Progenitor cell of endocrine pancreas (in vitro differentiated cells): ENCODE results near the gene SORCS2. TPM values are rescaled to one million over a fixed set of nuclear protein-coding genes. Genes with fewer than 3 reads are reported as not detected.

Source experiments
- DNase-seq: peaks from one replicate; pipeline ENCODE4 v3.0.0; 2021; ENCODE audit warnings: low spot score; ENCODE audit not compliant: unreplicated experiment
- H3K27ac Mint-ChIP-seq: 2 replicates; pipeline ENCODE4 v1.8.0; 2021; ENCODE audit warnings: mild to moderate bottlenecking, moderate library complexity, mixed read lengths
- H3K27me3 Mint-ChIP-seq: 2 replicates; pipeline ENCODE4 v1.8.0; 2021; ENCODE audit warnings: mixed read lengths
- H3K36me3 Mint-ChIP-seq: 2 replicates; pipeline ENCODE4 v1.8.0; 2022; ENCODE audit warnings: mixed read lengths; ENCODE audit not compliant: insufficient read depth
- H3K4me1 Mint-ChIP-seq: 2 replicates; pipeline ENCODE4 v1.8.0; 2021; ENCODE audit warnings: low read depth, mixed read lengths
- H3K4me3 Mint-ChIP-seq: 2 replicates; pipeline ENCODE4 v1.8.0; 2021; ENCODE audit warnings: low read depth, mild to moderate bottlenecking, moderate library complexity, mixed read lengths
- H3K9me3 Mint-ChIP-seq: 2 replicates; pipeline ENCODE4 v1.8.0; 2021; ENCODE audit warnings: low read depth, mixed read lengths
- total RNA-seq: library from RNA; stranded (reverse); gene quantifications from 2 replicates; pipeline ENCODE4 v1.2.1, GENCODE V29; 2021
- TF ChIP-seq, protein P1 (sequence below): fragments of 200-600 bp; sonication (generic); IDR thresholded peaks from one replicate; pipeline ENCODE4 v1.5.0; 2021; ENCODE audit warnings: antibody characterized with exemption, mild to moderate bottlenecking; ENCODE audit not compliant: unreplicated experiment

SORCS2 gene
- total RNA-seq, 1 donor from 2014 or later: 2.2 TPM

- TF ChIP-seq, protein P1, sequence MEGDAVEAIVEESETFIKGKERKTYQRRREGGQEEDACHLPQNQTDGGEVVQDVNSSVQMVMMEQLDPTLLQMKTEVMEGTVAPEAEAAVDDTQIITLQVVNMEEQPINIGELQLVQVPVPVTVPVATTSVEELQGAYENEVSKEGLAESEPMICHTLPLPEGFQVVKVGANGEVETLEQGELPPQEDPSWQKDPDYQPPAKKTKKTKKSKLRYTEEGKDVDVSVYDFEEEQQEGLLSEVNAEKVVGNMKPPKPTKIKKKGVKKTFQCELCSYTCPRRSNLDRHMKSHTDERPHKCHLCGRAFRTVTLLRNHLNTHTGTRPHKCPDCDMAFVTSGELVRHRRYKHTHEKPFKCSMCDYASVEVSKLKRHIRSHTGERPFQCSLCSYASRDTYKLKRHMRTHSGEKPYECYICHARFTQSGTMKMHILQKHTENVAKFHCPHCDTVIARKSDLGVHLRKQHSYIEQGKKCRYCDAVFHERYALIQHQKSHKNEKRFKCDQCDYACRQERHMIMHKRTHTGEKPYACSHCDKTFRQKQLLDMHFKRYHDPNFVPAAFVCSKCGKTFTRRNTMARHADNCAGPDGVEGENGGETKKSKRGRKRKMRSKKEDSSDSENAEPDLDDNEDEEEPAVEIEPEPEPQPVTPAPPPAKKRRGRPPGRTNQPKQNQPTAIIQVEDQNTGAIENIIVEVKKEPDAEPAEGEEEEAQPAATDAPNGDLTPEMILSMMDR: no peak
- Mint-ChIP-seq H3K9me3 (no peaks in the 10 kb centered on the region), H3K4me3 (no peak overlapping the region), H3K27me3 (peaks cover 16% of the 10 kb centered on the region), H3K36me3 (no peaks in the 10 kb centered on the region), H3K27ac (no peak overlapping the region), H3K4me1 (peaks cover 9% of the 10 kb centered on the region)
- no peak for DNase-seq
Measured at GRCh38 chr4:7542781-7543180, 350.4 kb downstream of the SORCS2 start.

DNA sequence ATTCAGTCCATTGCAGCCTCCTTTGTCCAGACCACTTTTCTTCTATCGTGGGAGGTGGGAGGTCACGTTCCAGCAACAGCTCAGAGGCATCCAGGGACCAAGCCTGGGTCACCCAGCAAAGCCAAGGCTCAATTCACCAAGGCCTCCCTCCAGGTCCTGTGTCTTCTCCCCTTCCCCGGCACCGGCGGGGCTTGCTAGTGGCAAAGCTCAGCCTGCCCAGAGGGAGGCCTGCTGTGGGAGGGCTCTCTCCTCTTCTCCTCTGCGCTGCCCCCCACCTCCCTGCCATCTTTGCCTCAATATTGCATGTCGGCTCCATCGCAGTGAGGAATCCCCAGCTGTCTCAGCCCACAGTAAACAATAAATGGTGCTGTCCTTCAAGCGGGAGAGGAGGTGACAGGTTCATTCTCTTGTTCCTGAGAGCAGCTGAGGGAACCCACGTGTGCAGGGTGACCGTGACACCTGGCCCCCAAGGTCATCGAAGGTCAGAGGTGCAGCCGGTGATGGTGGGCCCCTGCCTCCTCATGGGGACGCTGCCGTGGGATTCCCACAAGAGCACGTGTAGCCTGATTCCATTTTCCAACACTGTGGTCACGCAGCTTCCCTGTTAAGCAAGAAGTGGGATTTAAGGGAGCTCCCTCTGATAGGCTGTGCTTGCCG lies 353.9 kb downstream of the SORCS2 start:
- Mint-ChIP-seq H3K27ac (no peak overlapping the region), H3K36me3 (no peaks in the 10 kb centered on the region), H3K27me3 (peaks cover 24% of the 10 kb centered on the region), H3K4me1 (peaks cover 6% of the 10 kb centered on the region), H3K4me3 (no peak overlapping the region), H3K9me3 (no peaks in the 10 kb centered on the region)
- TF ChIP-seq, protein P1: no peak
- DNase-seq: no peak

GRCh38 chr4:7546809-7547367 lies 354.6 kb downstream of the SORCS2 start:
- H3K9me3 Mint-ChIP-seq: no peaks in the 10 kb centered on the region
- no peak overlapping the region for H3K27ac Mint-ChIP-seq
- no peak overlapping the region for H3K4me3 Mint-ChIP-seq
- peaks cover 25% of the 10 kb centered on the region for H3K27me3 Mint-ChIP-seq
- no peaks in the 10 kb centered on the region for H3K36me3 Mint-ChIP-seq
- DNase-seq: no peak
- TF ChIP-seq, protein P1: no peak
- peaks cover 6% of the 10 kb centered on the region for H3K4me1 Mint-ChIP-seq

- Mint-ChIP-seq H3K27ac (no peak overlapping the region), H3K36me3 (no peaks in the 10 kb centered on the region), H3K27me3 (peaks cover 22% of the 10 kb centered on the region), H3K4me1 (peaks cover 6% of the 10 kb centered on the region), H3K9me3 (peaks cover under 1% of the 10 kb centered on the region), H3K4me3 (no peak overlapping the region)
- no peak for DNase-seq
- TF ChIP-seq, protein P1: no peak
Measured at GRCh38 chr4:7547368-7548040, 355.2 kb downstream of the SORCS2 start.

DNA sequence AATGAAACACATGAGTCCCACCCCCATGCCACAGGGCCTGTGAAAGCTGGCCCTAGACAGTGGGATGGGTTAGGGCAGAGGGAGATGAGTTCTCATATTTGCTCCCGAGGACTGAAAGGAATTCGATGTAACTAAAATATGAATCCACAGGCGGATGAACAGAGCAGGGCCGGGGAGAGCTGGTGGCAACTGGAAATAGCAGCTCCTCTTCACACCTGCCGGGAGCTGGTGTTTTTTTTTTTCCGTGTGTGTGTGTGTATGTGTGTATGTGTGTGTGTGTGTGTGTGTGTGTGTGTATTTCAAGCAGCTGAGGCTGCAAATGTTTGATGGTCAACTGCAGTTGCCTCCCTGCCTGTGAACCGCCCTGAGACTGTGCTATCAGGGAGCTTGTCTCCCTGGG lies 357.5 kb downstream of the SORCS2 start:
- Mint-ChIP-seq H3K27me3 (peaks cover 29% of the 10 kb centered on the region), H3K4me1 (peaks cover 6% of the 10 kb centered on the region), H3K36me3 (peaks cover 5% of the 10 kb centered on the region), H3K9me3 (peaks cover 20% of the 10 kb centered on the region), H3K27ac (no peak overlapping the region), H3K4me3 (no peak overlapping the region)
- DNase-seq: no peak
- TF ChIP-seq, protein P1: no peak
